H1 (cell line): ENCODE results near the gene ASB8.

Experiments
- ATF3 ChIP-seq: IDR thresholded peaks from 2 replicates; pipeline ENCODE4 v1.6.1; 2011; ENCODE audit warnings: low read depth, mild to moderate bottlenecking, low read length; ENCODE audit not compliant: insufficient read depth
- CBX5 ChIP-seq: fragments of 300-800, 300-1000 bp; sonication (generic); IDR thresholded peaks from 2 replicates; pipeline ENCODE4 v1.7.1; 2016; ENCODE audit warnings: antibody characterized with exemption, low read length, low read depth
- CBX8 ChIP-seq: fragments of 300-800, 300-1000 bp; sonication (generic); IDR thresholded peaks from 2 replicates; pipeline ENCODE4 v1.7.1; 2016; ENCODE audit warnings: low read depth, low read length, borderline replicate concordance
- CREB1 ChIP-seq: IDR thresholded peaks from 2 replicates; pipeline ENCODE4 v1.6.1; 2012; ENCODE audit warnings: inconsistent platforms
- EP300 ChIP-seq, 2 experiments: IDR thresholded peaks; 1 replicate in 1 of 2; 2 replicates in 1 of 2; pipeline ENCODE4 v1.6.1; 2011 to 2012; ENCODE audit warnings: low read depth in 2 of 2, low read length in 2 of 2, mild to moderate bottlenecking in 2 of 2, borderline replicate concordance in 1 of 2, inconsistent platforms in 1 of 2, moderate library complexity in 1 of 2
- EZH2 ChIP-seq: fragments of 200-600 bp; sonication (generic); IDR thresholded peaks from 2 replicates; pipeline ENCODE4 v1.7.1; 2012; ENCODE audit warnings: low read depth, mild to moderate bottlenecking, moderate library complexity, low read length, inconsistent platforms; ENCODE audit not compliant: severe bottlenecking
- NRF1 ChIP-seq: IDR thresholded peaks from 2 replicates; pipeline ENCODE4 v1.6.1; 2011; ENCODE audit warnings: mild to moderate bottlenecking, low read depth, low read length, improper control_type of control experiment
- POLR2A ChIP-seq, 2 experiments: IDR thresholded peaks; 1 replicate in 1 of 2; 2 replicates in 1 of 2; pipeline ENCODE4 v1.6.1; 2011; ENCODE audit warnings: low read depth in 2 of 2, low read length in 2 of 2, mild to moderate bottlenecking in 2 of 2; ENCODE audit errors: control extremely low read depth in 1 of 2
- SIN3A ChIP-seq, 2 experiments: IDR thresholded peaks in 1 of 2; conservative IDR thresholded peaks in 1 of 2; 2 replicates each; pipeline ENCODE4 v1.6.1; 2011 to 2012; ENCODE audit warnings: low read length in 2 of 2, improper control_type of control experiment in 1 of 2, low read depth in 1 of 2, mild to moderate bottlenecking in 1 of 2
- TEAD4 ChIP-seq: IDR thresholded peaks from 2 replicates; pipeline ENCODE4 v1.6.1; 2012; ENCODE audit warnings: low read depth, low read length, inconsistent platforms, mixed read lengths
- ZNF274 ChIP-seq: IDR thresholded peaks from 2 replicates; pipeline ENCODE4 v1.7.0; 2012; ENCODE audit warnings: low read length, borderline replicate concordance; ENCODE audit errors: extremely low read depth
- TF ChIP-seq, protein P1 (sequence below), 3 experiments: IDR thresholded peaks; 1 replicate in 2 of 3; 2 replicates in 1 of 3; pipeline versions ENCODE4 v1.5.1 to v1.6.1; 2011; ENCODE audit warnings: low read length in 3 of 3, mild to moderate bottlenecking in 3 of 3, inconsistent platforms in 2 of 3, low read depth in 1 of 3, moderate library complexity in 1 of 3; ENCODE audit not compliant: insufficient read depth in 1 of 3; ENCODE audit errors: control extremely low read depth in 1 of 3

DNA sequence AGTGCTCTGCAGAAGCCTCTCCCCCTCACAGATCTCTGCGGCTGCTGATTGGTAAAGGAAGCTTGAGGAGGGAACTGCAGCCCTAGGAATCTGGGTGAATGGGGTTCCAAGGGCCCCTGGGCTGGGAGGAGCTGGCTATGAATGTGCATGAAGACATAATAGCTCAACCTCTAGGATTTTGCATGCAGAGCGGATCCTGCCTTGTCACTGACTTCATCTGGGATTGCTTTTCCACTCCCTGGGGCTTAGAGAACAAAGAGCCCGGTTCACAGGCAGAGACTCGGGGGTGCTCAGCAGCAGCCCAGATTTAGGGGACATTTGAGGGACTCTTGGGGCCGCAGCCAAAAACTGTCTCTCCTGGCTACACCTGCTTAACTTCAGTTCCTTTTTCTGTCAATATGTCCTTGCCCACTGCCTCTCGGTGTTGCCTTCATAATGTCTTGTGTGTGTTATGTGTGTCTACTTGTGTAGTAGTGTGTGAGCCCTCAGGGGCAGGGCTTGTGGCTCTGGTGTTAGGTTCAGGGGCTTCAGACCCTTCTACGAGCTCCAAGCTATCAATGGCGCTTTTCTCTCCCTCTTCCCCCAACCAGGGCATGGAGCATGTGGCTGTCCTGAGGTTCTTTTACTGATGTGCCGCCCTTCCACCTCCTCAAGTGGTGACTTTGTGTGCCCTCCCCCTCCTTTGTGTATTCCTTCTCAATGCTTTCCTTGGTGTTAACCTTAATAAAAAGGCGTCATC, 28.0 kb upstream of the ASB8 start:
- TF ChIP-seq SIN3A (conservative IDR thresholded peaks at IDR 0.05 in 1 of 2, IDR thresholded peaks at IDR 0.05 in 1 of 2; ENCODE audit: low read depth in 1 of 2, low read length in 2 of 2) (no peak), POLR2A (IDR thresholded peaks at IDR 0.05; ENCODE audit: control extremely low read depth in 1 of 2, low read depth in 2 of 2, low read length in 2 of 2) (0 out of 3 replicates have a peak, but pooled peaks of 1 of the 2 experiments have one; percentile 30), NRF1 (no peak), CBX5 (no peak), CBX8 (no peak), ATF3 (no peak), EZH2 (no peak), EP300 (IDR thresholded peaks at IDR 0.05; ENCODE audit: borderline replicate concordance in 1 of 2, low read depth in 2 of 2, low read length in 2 of 2) (no peak), CREB1 (no peak), ZNF274 (no peak), TEAD4 (no peak)
- TF ChIP-seq, protein P1, sequence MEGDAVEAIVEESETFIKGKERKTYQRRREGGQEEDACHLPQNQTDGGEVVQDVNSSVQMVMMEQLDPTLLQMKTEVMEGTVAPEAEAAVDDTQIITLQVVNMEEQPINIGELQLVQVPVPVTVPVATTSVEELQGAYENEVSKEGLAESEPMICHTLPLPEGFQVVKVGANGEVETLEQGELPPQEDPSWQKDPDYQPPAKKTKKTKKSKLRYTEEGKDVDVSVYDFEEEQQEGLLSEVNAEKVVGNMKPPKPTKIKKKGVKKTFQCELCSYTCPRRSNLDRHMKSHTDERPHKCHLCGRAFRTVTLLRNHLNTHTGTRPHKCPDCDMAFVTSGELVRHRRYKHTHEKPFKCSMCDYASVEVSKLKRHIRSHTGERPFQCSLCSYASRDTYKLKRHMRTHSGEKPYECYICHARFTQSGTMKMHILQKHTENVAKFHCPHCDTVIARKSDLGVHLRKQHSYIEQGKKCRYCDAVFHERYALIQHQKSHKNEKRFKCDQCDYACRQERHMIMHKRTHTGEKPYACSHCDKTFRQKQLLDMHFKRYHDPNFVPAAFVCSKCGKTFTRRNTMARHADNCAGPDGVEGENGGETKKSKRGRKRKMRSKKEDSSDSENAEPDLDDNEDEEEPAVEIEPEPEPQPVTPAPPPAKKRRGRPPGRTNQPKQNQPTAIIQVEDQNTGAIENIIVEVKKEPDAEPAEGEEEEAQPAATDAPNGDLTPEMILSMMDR (IDR thresholded peaks at IDR 0.05; ENCODE audit: control extremely low read depth in 1 of 3, insufficient read depth in 1 of 3, low read depth in 1 of 3, low read length in 3 of 3) = no peak
